ENCODE measurements around the gene GABBR2.

The GABBR2 gene

DNA sequence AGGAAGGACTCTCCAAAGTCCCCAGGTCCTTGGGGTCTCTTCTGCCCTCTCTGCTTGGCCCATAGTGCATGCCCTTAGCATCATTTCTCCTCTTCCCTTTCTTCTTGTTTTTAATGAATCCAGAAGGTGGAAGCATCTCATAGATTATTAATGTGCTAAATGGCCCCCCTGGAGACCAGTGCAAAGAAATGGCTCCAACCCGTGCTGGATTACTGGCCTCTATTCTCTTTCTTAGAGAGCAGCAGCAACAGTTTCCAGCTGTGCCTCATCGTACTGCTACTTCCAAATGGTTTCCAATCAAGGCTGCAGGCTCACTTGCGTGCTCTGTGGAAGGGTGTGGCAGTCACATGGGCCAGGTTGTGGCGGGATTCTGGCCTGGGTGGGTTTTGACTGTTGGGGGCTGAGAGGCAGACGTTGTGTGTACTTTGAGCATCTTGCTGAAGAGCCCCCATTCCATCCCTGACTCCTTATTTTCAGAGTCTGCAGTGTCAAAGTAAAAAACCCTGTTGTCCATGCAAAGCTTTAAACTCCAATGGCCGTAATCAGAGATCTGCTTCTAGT is 139.7 kb downstream of the GABBR2 start:
- no peak for TF ChIP-seq CTCF (IDR thresholded peaks at IDR 0.05; ENCODE audit: poor library complexity, severe bottlenecking)

GRCh38 chr9:98568234-98568908 is 140.4 kb downstream of the GABBR2 start:
- Histone ChIP-seq H3K4me3 (ENCODE audit: severe bottlenecking) (no peak overlapping the region), H3K4me1 (ENCODE audit: insufficient read depth, poor library complexity, severe bottlenecking) (no peaks in the 10 kb centered on the region), H3K27ac (ENCODE audit: poor library complexity, severe bottlenecking) (no peak overlapping the region), H3K9me3 (ENCODE audit: severe bottlenecking) (no peaks in the 10 kb centered on the region), H3K36me3 (ENCODE audit: low read depth) (no peaks in the 10 kb centered on the region), H3K27me3 (ENCODE audit: insufficient read depth, poor library complexity, severe bottlenecking) (no peaks in the 10 kb centered on the region)
- ATAC-seq (ENCODE audit: low read depth) (no peak), DNase-seq (ENCODE audit: low spot score) (no peak)
- no peak for TF ChIP-seq CTCF (IDR thresholded peaks at IDR 0.05; ENCODE audit: poor library complexity, severe bottlenecking)

More for the DNA sequence above, 139.7 kb downstream of the GABBR2 start:
- Histone ChIP-seq H3K27me3 (ENCODE audit: insufficient read depth, poor library complexity, severe bottlenecking) (no peaks in the 10 kb centered on the region), H3K27ac (ENCODE audit: poor library complexity, severe bottlenecking) (no peak overlapping the region), H3K4me1 (ENCODE audit: insufficient read depth, poor library complexity, severe bottlenecking) (no peaks in the 10 kb centered on the region), H3K4me3 (ENCODE audit: severe bottlenecking) (no peak overlapping the region), H3K9me3 (ENCODE audit: severe bottlenecking) (no peaks in the 10 kb centered on the region), H3K36me3 (ENCODE audit: low read depth) (no peaks in the 10 kb centered on the region)
- no peak for DNase-seq (ENCODE audit: low spot score)
- ATAC-seq (ENCODE audit: low read depth), result no peak

DNA sequence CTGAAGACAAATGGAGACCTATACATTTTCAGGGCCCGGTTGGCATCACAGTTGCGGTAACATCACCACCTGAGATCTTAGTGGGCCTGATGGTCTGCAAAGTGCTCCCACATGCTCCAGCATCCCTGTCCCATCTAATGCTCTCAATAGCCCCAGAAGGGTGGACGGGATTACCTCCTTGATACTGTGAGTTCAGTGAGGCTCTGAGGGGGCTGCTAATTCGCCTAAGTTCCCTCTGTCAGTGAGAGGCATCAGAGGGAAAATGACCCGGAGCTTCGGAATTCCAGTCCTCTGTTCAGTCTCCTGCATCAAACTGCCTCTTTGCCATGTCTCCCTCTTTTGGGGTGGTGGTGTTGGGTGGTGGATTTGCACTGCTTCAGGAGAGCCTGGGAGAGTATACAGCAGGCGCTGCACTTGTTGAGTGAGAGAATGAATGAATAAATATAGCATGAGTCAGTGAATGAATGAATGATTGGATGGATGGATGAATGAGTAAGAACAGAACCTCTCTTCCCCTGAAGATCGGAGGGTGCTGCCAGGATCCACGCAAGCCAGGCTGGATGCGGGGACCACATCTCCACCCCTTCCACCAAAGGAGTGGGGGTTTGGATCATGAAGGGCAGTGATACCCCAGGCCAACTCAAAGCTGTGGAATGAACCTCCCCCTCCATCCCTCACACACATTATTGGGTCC is 141.0 kb downstream of the GABBR2 start:
- no peak for TF ChIP-seq CTCF (IDR thresholded peaks at IDR 0.05; ENCODE audit: poor library complexity, severe bottlenecking)
- Histone ChIP-seq H3K27me3 (ENCODE audit: insufficient read depth, poor library complexity, severe bottlenecking) (no peaks in the 10 kb centered on the region), H3K9me3 (ENCODE audit: severe bottlenecking) (no peaks in the 10 kb centered on the region), H3K4me3 (ENCODE audit: severe bottlenecking) (no peak overlapping the region), H3K27ac (ENCODE audit: poor library complexity, severe bottlenecking) (no peak overlapping the region), H3K4me1 (ENCODE audit: insufficient read depth, poor library complexity, severe bottlenecking) (no peaks in the 10 kb centered on the region), H3K36me3 (ENCODE audit: low read depth) (no peaks in the 10 kb centered on the region)
- no peak for DNase-seq (ENCODE audit: low spot score)
- ATAC-seq (ENCODE audit: low read depth), result no peak

GRCh38 chr9:98565152-98566135 is 143.3 kb downstream of the GABBR2 start:
- H3K27me3 ChIP-seq (ENCODE audit: insufficient read depth, poor library complexity, severe bottlenecking), result no peaks in the 10 kb centered on the region
- no peak overlapping the region for H3K27ac ChIP-seq (ENCODE audit: poor library complexity, severe bottlenecking)
- no peaks in the 10 kb centered on the region for H3K36me3 ChIP-seq (ENCODE audit: low read depth)
- H3K4me3 ChIP-seq (ENCODE audit: severe bottlenecking), result no peak overlapping the region
- H3K4me1 ChIP-seq (ENCODE audit: insufficient read depth, poor library complexity, severe bottlenecking), result no peaks in the 10 kb centered on the region
- no peaks in the 10 kb centered on the region for H3K9me3 ChIP-seq (ENCODE audit: severe bottlenecking)
- no peak for TF ChIP-seq CTCF (IDR thresholded peaks at IDR 0.05; ENCODE audit: poor library complexity, severe bottlenecking)
- ATAC-seq (ENCODE audit: low read depth), result no peak
- DNase-seq (ENCODE audit: low spot score), result no peak
